Measurements from ENCODE around the gene SESN3.

Gene SESN3

DNA sequence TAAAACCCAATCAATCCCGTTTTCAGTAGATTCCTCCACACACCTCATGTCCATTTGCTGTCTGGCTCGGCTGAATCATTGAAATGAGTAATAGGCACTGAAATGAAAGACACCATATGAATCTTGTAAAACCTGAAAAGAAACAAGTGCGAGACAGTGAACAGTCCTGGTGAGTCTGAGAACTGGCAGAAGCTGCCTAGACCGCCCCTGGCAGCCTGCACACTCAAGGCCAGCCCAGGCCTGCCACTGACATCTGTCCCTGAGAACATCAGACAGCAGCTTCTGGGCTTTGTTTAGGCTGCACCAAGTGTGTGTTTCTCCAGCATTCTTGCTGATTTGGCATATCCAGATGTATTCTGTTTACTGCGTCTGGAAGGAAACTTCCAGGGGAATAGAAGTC lies 96.5 kb downstream of the SESN3 start:
- in situ Hi-C loops (cut with HindIII; ENCODE audit: low sequenced_read_pairs) = no loop called here

DNA sequence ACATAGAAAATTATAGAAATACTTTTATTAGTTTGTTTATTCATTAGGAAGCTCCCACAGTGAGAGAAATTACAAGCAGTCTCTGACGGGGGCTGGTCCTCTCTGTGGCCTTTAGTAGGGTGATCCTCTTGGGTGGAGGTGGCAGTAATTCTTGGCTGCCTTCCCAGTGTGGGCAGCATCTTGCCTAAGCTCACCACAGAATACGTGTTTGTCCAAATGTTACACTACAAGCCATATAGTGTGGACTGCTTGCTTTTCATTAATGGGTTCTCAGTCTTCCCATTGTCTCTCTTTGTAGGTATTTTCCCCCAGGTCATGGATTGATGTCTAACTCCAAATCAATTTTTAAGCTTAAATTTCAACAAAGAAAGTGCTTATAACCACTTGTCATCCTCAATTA lies 98.0 kb downstream of the SESN3 start:
- in situ Hi-C loops (cut with HindIII; ENCODE audit: low sequenced_read_pairs) = no loop called here

DNA sequence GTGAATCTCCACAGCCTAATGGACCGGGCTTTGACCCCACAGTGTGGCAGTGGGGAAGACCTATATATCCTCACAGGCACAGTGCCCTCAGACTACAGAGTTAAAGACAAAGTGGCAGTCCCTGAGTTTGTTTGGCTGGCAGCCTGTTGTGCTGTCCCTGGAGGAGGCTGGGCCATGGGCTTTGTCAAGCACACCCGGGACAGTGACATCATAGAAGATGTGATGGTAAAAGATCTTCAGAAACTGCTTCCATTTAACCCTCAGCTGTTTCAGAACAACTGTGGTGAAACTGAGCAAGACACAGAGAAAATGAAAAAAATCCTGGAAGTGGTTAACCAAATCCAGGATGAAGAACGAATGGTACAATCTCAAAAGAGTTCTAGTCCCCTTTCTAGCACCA lies 102.4 kb downstream of the SESN3 start:
- in situ Hi-C loops (cut with HindIII; ENCODE audit: low sequenced_read_pairs) = no loop called here

DNA sequence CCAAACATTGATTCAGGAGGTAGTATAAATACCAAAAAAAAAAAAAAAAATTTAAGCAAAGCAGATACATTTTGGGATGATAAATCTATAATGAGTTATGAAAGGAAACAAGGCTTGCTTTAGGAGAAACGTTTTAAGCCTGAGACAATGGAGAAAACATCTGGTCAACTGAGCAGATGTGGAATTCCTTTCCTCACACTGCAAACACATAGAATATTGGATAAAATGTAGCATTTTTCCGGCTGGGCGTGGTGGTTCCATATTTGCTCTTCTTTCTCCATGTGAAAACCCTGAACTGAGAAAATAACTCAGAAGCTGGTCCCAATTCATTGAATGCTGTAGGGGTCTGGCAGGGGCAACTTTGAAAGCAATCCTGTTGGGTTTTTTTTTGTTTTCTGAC lies 107.4 kb downstream of the SESN3 start:
- in situ Hi-C loops (cut with HindIII; ENCODE audit: low sequenced_read_pairs) = no loop called here

DNA sequence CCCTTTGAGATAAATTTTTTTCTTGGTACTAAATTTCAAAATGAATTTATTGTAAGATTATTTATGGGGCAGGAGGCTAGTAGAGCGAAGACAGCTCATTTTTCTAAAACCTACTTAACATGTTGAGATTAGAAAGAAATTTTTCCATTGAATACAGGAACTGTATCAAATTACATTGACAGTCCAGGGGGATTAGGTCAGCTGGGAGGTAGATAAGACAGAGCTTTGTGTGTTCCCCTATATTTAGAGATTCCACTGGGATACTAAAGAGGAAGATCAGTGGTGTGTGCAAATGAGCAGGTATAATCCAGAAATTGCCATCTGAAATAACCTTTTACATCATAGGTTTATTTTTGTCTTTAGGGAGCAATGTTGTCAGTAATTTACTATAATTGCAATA lies 109.3 kb downstream of the SESN3 start:
- in situ Hi-C loops (cut with HindIII; ENCODE audit: low sequenced_read_pairs) = no loop called here

DNA sequence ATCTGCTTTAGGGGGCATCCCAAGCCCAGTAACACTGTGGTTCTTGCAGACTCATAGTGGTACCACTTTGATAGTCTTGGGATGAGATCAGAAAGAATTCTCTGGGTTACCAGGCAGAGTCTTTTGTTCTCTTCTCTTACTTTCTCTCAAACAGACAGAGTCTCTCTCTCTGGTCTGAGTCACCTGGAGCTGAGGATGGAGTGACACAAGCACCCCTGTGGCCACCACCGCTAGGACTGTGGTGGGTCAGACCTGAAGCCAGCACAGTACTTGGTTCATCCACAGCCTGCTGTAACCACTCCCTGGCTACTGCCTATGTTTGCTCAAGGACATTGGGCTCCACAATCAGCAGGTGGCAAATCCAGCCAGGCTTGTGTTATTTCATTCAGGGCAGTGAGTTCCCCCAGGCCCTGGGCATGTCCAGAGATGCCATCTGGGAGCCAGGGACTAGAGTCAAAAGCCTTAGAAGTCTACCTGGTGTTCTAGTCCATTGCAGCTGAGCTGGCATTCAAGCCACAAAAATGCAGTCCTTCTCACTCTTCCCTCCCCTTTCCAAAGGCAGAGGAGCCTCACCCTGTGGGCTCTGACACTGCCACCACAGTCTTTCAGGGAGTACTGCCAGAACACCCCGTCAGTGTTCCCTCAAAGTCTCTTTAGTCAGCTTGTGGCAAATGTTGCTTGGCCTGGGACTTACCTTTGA lies 111.5 kb downstream of the SESN3 start:
- in situ Hi-C loops (cut with HindIII; ENCODE audit: low sequenced_read_pairs) = no loop called here

DNA sequence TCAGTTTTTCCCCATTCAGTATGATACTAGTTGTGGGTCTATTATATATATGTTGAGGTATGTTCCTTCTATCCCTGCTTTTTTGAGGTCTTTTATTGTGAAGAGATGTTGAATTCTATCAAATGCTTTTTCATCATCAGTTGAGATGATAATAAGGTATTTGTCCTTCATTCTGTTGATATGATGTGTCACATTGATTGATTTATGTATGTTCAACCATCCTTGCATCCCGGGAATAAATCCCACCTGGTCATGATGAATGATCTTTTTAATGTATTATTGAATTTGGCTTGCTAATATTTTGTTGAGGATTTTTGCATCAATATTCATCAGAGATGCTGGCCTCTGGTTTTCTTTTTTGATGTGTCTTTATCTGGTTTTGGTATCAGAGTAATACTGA lies 115.4 kb downstream of the SESN3 start:
- in situ Hi-C loops (cut with HindIII; ENCODE audit: low sequenced_read_pairs) = no loop called here

Data from endothelial cell of hepatic sinusoid (primary cell).